Measurements from ENCODE around the gene MACROD1. TPM values are rescaled to one million over a fixed set of nuclear protein-coding genes. Genes with fewer than 3 reads are reported as not detected.

MACROD1 gene
- total RNA-seq, 1 donor from 2014 or later, result 86.2 TPM

DNA sequence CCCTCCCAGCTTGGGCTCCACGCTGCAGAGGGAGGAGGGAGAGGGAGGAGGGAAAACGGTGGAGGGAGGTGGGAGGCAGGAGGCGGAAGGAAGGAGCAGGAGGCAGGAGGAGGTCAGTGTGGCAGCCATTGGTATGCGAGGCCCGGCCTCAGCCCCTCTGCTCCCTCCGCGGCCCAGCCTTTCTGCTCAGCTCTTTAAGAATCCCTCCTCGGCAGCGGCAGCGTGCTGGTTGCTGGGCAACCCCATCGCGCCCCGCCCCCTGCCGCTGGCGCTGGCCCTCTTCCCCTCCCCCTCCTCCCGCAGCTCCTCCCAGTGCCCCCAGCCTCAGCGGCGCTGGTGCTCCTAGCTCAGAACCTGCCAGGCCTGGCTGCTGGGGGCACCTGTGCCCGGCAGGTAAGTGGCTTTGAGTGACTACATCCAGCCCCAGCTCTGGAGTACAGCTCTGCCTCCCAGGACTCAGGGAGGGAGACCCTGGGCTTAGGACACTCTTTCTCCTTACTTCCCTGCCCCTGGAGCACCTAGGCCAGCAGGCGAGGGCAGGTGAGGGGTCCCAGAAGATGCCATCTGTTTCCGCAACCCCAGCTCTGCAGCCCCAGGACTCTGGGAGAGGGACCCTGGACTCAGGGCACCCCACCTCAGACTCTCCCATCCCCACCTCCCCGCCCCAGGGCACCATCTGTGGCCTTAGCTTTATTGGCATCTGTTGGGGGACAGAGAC lies 137.4 kb downstream of the MACROD1 start:
- no peak for DNase-seq (ENCODE audit: low spot score)
- intact Hi-C loops (cut with DNase I), result no loop called here

- intact Hi-C loops (cut with DNase I), result no loop called here
- DNase-seq (ENCODE audit: low spot score), result no peak
Observed at GRCh38 chr11:64027651-64028397, 138.1 kb downstream of the MACROD1 start.

- DNase-seq (ENCODE audit: low spot score), result no peak
- intact Hi-C loops (cut with DNase I), result no loop called here
Observed at GRCh38 chr11:64026575-64027205, 139.2 kb downstream of the MACROD1 start.

DNA sequence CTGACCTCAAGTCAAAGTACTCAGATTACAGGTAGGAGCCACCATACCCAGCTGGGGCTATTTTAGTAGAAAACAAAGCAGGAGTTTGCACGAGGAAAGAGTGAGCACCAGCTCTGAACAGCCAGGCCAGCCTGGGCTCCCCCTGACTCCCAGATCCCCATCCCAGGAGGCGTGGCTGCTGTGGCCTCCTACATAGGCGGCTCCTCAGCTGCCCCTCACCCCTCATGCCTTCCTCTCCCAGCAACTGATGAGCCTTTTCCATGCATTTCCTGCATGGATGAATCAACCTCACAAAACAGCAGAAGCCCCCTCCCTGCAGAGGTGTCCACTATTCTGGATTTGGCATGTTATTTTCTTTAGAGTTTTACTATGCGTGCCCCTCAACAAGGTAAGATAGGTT lies 140.7 kb downstream of the MACROD1 start:
- DNase-seq (ENCODE audit: low spot score), result no peak
- intact Hi-C loops (cut with DNase I), result no loop called here

DNA sequence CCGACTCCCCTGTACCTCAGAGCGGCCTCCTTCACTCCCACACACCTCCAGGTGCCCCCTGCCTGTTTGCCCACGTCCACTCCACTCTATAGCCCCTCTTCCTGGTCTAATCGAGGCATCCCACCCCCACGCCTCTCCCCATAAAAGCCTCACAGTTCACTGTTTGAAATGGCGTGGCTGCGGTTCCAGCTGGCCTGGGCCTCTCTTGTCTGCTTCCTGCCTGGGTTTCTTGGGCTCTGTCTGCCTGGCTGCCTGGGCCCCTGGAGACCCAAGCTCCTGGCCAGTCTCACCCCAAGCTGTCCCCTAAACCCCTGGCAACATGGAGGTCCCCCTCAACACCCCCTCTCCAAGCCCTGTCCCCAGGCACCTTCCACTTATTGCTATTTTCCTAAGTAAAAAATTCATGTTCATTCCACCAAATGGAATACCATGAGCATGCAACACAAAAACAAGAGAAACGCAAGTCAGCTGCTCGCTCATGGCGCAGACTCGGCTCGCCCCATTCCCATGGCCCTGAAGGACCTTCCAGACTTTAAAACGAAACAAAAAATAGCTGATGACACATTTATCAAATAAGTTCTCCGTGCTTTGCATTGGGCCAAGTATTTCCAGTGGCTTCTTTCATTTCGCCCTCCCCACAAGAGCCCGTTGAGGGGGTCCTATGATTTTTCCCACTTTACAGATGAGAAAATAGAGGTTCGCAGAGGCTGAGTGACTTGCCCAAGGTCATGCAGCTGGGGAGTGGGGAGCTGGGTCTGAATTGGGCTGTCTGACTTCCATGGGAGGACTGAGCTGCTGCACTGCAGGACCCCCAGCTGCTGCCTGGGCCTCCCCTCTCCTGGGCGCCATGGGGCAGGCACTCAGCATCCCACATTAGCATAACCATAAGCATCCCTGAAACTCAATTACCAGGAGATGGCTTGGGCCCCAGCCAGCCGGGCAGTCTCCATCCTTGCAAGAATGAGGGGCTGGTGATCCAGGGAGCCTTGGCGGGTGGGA lies 141.9 kb downstream of the MACROD1 start:
- DNase-seq (ENCODE audit: low spot score), result no peak
- intact Hi-C loops (cut with DNase I), result no loop called here

DNA sequence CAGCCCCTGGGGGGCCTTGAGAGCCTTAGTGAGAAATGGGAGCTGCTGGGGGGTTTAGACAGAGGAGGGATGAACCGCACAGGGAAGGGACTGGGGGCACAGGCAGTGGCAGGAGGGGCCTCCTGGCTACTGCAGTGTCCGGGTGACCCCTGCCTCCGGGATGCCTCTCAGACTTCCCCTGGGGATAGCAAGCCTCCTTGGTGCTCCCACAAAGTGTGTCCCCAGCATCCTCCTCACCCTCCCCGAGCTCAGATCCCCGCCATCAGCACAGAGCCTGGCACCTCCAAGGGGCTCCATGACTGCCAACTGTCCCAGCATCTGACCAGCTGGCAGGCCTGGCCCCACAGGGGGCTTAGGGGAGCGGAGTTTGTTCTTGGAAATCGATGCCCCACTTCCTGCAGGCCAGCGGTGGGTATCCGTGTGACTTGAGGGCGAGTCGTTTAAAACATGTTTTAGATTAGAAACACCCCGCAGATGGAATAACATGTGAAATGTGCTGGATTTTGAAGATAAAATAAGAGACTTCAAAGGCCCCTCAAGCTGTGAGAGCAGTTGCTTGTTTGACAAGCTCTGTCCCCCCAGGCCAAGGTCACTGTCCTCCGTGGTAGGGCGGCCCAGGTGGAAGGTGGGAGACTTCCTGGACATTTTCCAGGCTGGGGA lies 143.7 kb downstream of the MACROD1 start:
- intact Hi-C loops (cut with DNase I), result no loop called here
- DNase-seq (ENCODE audit: low spot score), result no peak

GRCh38 chr11:64021757-64022093 lies 144.2 kb downstream of the MACROD1 start:
- no peak for DNase-seq (ENCODE audit: low spot score)
- intact Hi-C loops (cut with DNase I), result no loop called here

GRCh38 chr11:64020976-64021756 lies 144.7 kb downstream of the MACROD1 start:
- intact Hi-C loops (cut with DNase I), result no loop called here
- DNase-seq (ENCODE audit: low spot score), result no peak

DNA sequence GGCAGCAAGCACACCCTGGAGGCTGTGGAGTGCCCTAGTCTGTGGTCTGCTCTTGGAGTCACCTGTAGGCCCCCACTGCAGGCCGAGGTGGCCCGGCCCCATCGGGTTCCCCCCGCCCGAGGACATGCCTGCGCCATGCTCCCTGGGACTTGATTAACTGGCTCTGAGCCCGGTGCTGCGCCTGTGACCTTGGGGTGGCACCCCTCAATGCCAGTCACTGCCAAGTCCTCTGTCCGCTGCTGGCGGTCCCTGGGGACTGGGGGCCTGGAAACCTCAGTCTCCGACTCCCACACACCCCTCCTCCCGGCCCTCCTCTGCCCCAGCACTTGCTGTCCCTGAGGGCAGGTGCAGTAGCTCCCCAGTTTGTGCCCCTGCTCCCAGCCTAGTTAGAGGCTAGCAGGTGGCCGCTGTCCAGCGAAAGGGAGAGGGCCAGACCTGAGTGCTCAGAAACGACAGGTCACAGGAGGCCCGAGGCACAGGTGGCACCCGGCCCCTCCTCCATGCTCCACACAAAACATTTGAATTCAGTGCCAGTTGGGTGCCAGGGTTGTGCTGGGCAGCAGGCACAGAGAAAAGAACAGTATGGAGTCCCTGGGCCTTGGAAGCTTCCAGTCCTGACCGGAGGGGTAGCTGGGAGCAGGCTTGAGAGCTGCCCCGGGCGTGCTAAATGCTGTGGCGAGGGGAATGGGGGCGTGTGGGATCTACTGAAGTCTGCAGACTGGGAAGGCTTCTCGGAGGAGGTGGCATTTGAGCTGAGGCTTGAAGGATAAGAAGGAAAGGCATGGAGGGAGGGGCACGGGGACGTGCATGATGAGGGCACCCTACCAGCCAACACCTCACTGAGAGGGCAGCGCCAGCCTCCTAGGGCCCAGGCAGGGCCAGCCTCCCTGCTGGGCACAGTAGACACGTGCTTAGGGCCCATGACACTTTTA lies 146.5 kb downstream of the MACROD1 start:
- no peak for DNase-seq (ENCODE audit: low spot score)
- intact Hi-C loops (cut with DNase I), result no loop called here

DNA sequence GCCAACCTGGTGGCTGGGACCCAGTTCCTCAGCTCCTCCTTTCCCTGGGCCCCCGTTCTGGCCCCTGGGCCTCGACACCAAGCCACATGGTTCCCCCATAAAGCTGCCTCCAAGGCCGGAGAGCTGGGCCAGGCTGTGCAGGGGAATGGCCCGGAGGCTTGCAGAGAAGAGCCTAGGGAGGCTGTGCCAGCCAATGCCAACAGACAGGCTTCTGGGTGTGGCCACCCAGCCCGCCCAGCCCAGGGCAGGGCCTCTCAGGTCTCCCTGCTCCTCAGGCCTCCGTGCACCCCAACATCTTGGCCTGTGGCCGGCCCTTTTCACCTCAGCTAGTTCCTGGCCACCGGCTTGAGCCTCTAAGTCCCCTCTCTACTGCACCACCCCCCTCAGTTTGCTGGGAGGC lies 147.6 kb downstream of the MACROD1 start:
- no peak for DNase-seq (ENCODE audit: low spot score)
- intact Hi-C loops (cut with DNase I), result no loop called here

- intact Hi-C loops (cut with DNase I), result no loop called here
- DNase-seq (ENCODE audit: low spot score), result no peak
Observed at GRCh38 chr11:64017945-64018224, 148.0 kb downstream of the MACROD1 start.

DNA sequence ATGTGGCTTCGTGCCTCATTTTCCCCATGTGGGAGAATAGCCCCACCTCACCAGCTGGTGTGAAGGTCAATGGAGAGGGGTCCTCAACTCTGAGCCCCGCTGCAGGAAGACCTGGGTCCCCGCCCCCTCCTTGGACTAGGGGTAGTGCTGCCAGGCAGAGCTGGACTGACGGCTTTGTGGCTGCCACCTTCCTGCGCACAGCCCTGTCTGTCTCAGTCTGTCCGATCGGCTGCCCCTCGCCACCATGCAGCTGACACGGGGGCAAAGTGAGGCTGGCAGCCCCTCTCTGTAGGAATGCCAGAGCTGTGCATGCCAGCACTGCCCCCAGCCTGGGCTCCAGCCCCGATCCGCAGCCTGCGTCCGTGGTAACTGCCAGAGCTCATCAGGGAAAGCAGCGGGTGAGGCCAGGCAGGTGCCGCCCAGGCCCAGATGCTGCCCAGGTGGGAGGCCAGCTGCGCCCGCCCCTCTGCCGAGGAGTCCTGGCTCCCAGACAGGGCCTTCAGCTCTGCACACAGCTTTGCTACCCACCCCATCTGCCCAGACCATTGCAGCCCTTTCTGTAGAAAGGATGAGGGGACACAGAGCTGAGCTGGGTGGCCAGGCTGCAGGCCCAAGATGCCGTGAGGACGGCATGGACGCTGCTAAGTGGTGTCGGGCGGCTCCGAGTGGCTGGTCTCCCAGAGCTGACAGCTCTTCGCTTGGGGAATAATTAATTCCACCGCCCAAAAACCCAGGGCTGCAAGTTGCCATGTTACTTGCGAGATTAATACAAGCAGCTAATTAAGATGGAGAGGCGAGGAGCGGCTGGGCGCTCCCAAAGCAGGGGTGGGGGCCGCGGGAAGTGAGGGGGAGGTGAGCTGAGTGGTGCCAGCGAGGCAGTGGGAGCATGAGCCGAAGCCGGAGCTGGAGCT lies 149.7 kb downstream of the MACROD1 start:
- intact Hi-C loops (cut with DNase I), result no loop called here
- DNase-seq (ENCODE audit: low spot score), result no peak

DNA sequence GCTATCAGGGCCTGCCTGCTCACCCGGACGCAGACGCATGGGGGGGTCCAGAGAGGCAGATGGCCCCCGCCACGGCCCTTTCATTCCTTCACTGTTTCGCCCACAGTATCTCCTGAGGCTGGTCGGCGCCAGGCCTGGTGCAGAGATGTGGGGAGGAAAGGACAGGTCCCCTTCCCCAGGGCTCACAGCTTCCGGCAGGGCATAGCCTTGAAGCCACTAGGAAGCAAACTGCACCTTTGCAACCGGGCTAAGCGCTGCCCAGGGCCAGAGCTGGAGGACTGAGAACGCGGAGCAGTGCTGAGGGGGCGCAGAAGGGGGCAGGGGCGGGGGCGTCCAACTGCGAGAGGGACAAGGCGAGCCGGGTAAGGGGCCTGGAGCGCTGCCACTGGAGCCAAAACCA lies 150.4 kb downstream of the MACROD1 start:
- DNase-seq (ENCODE audit: low spot score), result no peak
- intact Hi-C loops (cut with DNase I), result no loop called here

DNA sequence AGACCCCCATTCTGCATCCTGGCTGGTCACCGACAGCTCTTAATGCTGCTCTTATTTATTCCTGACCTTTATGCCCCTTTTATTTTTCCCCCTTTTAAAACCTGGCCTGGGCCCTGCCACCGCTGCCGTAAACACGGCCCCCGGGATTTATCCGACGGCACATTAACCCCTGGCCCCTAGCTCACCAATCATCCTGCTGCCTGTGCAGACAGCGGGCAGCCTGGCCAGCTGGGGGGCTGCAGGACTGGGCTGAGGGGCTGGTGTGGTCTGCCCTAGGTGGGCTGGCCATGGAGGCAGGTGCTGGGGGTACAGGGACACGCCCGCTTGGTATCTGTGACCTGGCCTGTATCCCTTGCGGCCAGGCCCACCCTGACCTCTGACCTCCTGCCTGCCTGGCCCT lies 151.6 kb downstream of the MACROD1 start:
- intact Hi-C loops (cut with DNase I), result no loop called here
- no peak for DNase-seq (ENCODE audit: low spot score)

GRCh38 chr11:64013141-64013896 lies 152.6 kb downstream of the MACROD1 start:
- DNase-seq (ENCODE audit: low spot score), result no peak
- intact Hi-C loops (cut with DNase I), result no loop called here

- no peak for DNase-seq (ENCODE audit: low spot score)
- intact Hi-C loops (cut with DNase I), result no loop called here
Observed at GRCh38 chr11:64011371-64011770, 154.5 kb downstream of the MACROD1 start.

All from cardiac septum (tissue), 1 donor.